GM19328 (cell line): ENCODE measurements around the gene FIGN.

Experiments
- ATAC-seq: cut with Tn5 transposase; IDR thresholded peaks from one replicate; pipeline ENCODE4 v1.9.1; 2021; ENCODE audit warnings: mild to moderate bottlenecking, moderate library complexity; ENCODE audit not compliant: unreplicated experiment

Gene FIGN

DNA sequence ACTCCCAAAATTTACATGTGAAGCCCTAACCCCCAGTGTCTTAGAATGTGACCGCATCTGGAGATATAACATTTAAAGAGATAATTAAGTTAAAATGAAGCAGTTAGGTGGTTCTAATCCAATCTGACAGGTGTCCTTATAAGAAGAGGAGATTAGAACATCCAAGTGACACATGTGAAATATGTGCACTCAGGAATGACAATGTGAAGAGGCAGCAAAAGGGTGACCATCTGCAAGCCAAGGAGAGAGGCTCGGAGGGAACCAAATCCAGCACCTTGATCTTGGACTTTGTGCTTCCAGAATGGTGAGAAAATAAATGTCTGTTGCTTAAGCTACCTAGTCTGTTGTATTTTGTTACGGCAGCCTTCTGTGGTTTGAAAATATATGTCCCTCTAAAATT lies 165.4 kb downstream of the FIGN start:
- no peak for ATAC-seq

DNA sequence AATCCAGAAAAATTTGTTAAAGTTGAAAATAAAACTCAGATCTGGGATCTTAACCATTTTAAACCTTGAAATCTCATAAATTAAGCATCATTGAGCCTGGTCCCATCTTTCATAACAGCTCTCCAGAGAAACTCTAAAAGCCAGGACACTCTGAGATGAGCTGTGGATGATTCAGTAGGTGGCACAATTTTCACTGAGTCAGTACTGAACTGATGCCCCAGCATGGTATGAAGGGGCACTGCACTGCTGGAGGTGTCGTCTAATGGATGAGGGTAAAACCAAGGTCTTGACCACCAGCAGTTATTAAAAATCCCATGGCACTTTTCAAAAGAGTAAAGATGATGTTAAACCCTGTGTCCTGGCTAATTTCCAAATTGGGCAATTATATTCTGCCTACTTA lies 170.6 kb downstream of the FIGN start:
- ATAC-seq, result no peak

DNA sequence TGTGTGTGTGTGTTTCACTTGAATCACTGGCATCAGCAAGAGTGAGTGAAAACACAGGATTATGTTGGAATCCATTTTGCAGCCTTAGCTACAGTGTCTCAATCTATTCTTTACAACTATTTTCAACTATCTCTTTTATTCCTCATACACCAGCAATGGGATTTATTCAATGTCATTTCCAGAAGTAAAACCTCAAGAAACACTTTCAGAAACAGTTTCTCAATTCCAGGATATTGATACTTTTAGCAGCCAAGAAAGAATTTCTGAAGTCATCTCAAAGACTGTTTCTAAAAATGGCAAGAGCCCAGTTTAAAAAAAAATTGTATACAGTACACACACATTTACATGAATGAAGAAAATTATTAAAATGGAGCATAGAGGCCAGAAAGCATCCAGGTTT lies 171.6 kb downstream of the FIGN start:
- no peak for ATAC-seq

DNA sequence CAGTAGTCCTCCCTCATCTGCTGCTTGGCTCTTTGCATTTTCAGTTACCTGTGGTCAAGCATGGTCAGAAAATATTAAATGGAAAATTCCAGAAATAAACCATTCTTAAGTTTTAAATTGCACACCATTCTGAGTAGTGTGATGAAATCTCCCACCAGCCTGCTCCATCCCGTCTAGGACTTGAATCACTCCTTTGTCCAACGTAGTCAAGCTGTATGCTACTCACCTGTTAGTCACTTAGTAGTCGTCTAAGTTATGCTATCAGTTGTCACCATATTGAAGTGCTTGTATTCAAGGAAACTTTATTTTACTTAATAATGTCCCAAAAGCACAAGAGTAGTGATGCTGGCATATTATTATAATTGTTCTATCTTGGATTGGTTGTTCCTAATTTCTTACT lies 172.5 kb downstream of the FIGN start:
- ATAC-seq, result no peak

DNA sequence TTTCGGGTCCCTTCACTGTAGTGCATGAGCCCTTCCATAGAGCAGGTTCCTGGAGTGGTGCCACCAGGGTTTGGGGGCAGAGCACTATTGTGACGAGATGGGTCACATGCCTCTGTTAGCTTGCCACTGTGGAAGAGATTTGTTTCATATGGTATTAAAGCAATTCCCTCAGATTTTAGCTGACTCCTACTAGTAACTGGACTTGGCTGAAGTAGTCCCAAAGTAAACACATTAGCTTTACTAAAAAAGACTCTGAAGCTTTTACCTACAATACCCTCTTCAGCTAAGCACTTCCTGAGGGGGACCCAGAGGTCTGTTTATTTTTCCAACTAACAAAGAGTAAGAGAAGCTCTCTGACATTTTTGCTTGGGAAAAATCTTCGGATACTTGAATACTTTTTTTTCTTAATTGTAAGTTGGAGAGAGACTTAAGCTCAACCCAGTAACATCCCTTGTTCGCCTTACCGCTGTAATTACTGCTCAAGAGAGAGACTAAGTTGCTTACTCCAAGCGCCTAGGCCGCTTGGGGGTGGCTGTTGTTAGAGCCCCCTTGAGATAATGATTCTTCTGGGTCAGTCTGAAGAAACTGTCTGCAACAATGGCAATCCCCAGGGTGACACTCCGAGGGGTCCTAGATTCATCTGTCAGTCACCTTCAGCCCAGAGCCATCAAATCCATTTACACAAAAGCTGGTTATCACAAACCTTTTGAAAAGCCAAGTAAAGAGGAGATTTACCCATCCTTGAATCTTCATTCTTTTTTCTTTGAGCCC lies 177.4 kb downstream of the FIGN start:
- no peak for ATAC-seq

DNA sequence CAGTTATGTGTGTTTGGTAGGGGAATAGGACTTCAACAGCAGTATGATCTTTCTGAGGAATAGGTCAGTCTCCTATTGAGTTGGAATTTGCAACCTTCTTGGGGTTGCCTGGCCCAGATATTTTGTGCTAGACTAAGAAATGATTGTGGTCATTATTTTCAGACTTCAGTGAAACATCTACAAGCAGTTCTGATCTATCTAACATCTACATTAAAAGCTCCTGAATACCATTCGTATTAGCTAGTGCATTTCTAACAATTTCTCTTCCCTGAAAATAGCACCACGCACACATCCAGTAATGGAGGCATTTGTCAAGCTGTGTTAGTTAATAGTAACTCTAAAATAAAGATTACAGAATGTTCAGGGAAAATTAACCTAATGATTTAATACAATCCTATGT lies 179.3 kb downstream of the FIGN start:
- ATAC-seq, result no peak

DNA sequence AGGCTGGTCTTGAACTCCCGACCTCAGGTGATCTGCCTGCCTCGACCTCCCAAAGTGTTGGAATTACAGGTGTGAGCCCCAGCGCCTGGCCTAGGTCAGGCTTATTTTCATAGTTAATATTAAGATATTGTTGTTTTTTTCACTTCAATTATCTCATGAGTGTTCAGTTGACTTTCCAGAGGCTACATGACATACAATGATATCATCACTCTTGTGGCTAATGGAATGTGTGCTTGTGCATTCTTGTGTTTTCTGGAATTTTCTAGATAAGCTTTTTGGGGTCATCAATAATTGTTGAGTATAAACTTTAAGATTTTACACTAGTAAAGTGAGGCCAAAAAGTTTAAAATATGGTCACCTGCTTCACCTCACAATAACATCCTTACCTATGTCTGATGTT lies 180.9 kb downstream of the FIGN start:
- no peak for ATAC-seq

DNA sequence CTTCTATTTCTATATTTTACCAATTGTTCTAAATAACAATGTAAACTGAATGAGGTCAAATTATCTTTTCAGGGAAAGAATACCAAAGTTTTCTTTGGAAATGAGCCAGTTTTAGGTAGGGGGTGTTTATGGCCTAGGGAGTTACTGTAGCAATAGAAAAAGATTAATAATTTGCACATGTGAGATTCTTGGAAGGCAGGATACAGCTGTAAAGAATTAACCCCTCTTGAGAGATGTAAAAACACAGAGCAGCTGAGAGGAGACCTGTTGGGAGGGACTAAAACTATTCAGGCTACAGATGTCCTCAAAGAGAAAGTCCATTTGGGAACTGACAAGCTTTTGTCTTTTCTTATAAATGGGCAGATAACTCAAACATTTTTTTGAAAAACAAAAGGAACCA lies 182.2 kb downstream of the FIGN start:
- ATAC-seq, result no peak

DNA sequence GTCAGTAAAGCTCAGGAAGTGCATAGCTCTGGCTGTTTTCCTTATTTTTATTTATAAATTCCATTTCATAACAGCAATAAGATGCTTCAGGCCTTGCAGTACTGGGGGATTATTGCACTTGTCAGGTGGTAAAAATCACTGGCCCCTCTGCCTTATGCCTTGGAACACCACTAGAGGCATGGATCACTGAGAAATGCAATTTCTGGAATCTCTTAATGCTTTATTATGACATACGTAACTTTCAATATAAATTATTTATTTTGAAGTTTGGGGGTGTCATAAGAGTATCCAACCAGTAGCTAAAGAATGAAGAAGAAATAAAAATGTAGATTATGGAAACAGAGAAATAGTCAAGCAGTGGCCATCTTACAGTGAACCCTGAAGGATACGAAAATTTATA lies 183.1 kb downstream of the FIGN start:
- no peak for ATAC-seq

DNA sequence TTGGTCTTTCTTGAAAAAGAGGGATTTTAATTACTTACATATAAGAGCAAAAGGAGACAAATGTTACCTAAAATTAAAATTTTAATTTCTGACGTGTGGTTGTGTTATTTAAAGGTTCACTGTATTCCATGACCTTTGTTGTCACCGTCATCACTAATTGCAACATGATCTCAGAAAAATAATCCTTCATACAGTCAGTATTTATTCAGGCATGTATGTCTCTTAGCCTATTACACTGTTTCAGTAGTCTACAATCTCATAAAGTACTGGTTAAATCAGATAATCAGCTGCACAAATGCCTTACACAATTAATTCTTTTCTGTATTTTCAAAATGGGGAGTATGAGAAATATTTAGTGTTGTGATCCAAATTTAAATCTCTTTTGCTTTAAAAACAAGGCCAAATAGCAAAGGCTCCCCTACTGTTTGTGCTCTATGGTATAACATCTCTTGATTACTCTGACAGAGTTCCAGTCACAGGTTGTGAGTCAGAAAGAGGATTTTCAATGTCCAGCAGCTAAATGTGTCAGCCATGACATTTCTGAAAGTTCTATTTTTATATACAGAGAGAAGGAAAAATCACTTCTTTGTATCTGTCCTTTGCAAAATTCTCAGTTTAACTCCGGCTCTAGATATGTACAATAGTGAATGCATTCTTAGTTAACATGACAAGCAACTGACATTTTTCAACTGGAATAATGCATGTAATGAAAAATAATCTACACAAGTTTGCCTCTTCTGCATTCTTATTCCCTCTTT lies 184.0 kb downstream of the FIGN start:
- ATAC-seq, result no peak

DNA sequence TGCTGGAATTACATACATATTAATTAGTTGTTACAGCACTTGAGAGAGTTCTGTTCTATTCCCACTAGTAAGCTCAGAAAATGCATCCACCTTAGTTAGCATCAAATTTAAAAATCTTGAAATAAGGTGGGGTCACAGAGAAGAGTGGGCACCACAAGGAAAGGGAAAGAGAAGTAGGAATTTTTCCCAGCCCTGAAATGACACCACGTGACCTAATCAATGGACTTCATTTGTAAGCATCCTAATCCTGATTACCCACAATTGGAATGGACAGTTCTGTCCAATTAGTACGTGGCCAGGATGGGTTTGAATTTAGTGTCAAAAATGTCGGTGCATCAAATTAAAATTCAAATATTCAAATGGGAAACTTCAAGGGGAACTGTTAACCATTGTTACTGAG lies 186.8 kb downstream of the FIGN start:
- ATAC-seq, result no peak
